Stimulated activated CD8-positive, alpha-beta memory T cell treated with anti-CD3 and anti-CD28 coated beads, Interleukin-15, amount 100 ng/mL, for 24 hours (primary cell): ENCODE data around the gene AP3S2.
"Not testable (repeated sequence)": the region's sequence is repeated elsewhere in the genome, so short reads cannot be mapped to it uniquely, and the experiment has no call there.

Experiments
- DNase-seq: peaks from one replicate; pipeline ENCODE4 v3.0.0-alpha.2; 2020; ENCODE audit warnings: low read depth

The AP3S2 gene

GRCh38 chr15:89864958-89865739, 28.6 kb downstream of the AP3S2 start:
- DNase-seq = no peak

- no peak for DNase-seq
Measured at GRCh38 chr15:89863918-89864317, 29.9 kb downstream of the AP3S2 start.

GRCh38 chr15:89860891-89861290, 32.9 kb downstream of the AP3S2 start:
- DNase-seq = no peak

- DNase-seq = no peak
Measured at GRCh38 chr15:89860431-89860830, 33.4 kb downstream of the AP3S2 start.

- no peak for DNase-seq
Measured at GRCh38 chr15:89858661-89859458, 34.9 kb downstream of the AP3S2 start.

GRCh38 chr15:89857673-89858072, 36.1 kb downstream of the AP3S2 start:
- DNase-seq = no peak

- DNase-seq = no peak
Measured at GRCh38 chr15:89855948-89856347, 37.8 kb downstream of the AP3S2 start.

GRCh38 chr15:89854863-89855262, 38.9 kb downstream of the AP3S2 start:
- DNase-seq = not testable (repeated sequence)

- no peak for DNase-seq
Measured at GRCh38 chr15:89852342-89852995, 41.3 kb downstream of the AP3S2 start.

GRCh38 chr15:89851673-89852341, 42.0 kb downstream of the AP3S2 start:
- no peak for DNase-seq

- DNase-seq = no peak
Measured at GRCh38 chr15:89848970-89849292, 44.9 kb downstream of the AP3S2 start.

GRCh38 chr15:89847101-89847500, 46.7 kb downstream of the AP3S2 start:
- no peak for DNase-seq

GRCh38 chr15:89845305-89845893, 48.4 kb downstream of the AP3S2 start:
- no peak for DNase-seq

GRCh38 chr15:89841962-89842361, 51.8 kb downstream of the AP3S2 start:
- no peak for DNase-seq

- no peak for DNase-seq
Measured at GRCh38 chr15:89841306-89841705, 52.5 kb downstream of the AP3S2 start.

- DNase-seq = no peak
Measured at GRCh38 chr15:89839167-89839810, 54.5 kb downstream of the AP3S2 start.

GRCh38 chr15:89837830-89838178, 56.0 kb downstream of the AP3S2 start:
- no peak for DNase-seq

- DNase-seq = no peak
Measured at GRCh38 chr15:89837134-89837829, 56.5 kb downstream of the AP3S2 start.

GRCh38 chr15:89836267-89837133, 57.3 kb downstream of the AP3S2 start:
- no peak for DNase-seq

GRCh38 chr15:89835176-89835564, 58.6 kb downstream of the AP3S2 start:
- no peak for DNase-seq
